Measurements from ENCODE around the gene FANCC.

Gene FANCC

DNA sequence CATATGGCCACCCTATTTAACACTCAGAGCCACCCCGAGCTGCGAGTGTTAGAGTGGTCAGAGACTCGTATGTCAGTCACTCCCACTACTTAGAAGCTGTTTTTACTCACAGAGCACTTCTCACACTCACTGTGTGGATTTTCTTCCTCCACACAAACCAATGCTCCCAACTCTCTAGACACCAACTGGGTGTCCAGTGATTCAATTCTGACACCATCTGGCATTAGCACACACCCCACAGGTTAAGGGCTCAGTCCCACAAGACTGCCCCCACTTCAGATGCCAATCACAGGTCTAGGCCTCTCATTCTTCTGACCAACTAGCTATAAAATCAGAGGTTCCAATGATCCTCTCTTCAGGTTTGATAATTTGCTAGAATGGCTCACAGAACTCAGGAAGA, 174.8 kb downstream of the FANCC start:
- no peak for DNase-seq (ENCODE audit: low spot score)

GRCh38 chr9:95142315-95142714, 175.2 kb downstream of the FANCC start:
- no peak for DNase-seq (ENCODE audit: low spot score)

- no peak for DNase-seq (ENCODE audit: low spot score)
Measured at GRCh38 chr9:95140821-95141220, 176.7 kb downstream of the FANCC start.

- DNase-seq (ENCODE audit: low spot score) = no peak
Measured at GRCh38 chr9:95139126-95139525, 178.4 kb downstream of the FANCC start.

DNA sequence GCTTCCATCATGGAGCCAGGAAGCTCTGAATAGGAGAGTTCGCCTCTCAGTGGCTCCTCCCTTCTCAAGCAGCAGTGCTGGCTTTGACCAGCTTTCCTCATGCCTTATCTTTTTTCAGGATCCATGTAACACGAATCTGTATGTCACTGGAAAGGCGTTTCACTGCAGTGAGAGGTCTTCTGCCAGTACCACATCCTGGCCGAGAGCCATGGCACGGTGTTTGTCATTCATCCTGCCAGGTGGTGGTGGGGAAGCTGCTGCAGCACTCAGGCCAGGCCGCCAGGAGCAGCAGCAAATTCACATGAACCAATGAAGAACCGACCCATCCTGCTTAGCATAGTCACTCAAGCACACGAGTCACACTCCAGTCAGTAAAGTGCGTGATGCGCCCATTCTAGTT, 179.0 kb downstream of the FANCC start:
- DNase-seq (ENCODE audit: low spot score) = no peak

DNA sequence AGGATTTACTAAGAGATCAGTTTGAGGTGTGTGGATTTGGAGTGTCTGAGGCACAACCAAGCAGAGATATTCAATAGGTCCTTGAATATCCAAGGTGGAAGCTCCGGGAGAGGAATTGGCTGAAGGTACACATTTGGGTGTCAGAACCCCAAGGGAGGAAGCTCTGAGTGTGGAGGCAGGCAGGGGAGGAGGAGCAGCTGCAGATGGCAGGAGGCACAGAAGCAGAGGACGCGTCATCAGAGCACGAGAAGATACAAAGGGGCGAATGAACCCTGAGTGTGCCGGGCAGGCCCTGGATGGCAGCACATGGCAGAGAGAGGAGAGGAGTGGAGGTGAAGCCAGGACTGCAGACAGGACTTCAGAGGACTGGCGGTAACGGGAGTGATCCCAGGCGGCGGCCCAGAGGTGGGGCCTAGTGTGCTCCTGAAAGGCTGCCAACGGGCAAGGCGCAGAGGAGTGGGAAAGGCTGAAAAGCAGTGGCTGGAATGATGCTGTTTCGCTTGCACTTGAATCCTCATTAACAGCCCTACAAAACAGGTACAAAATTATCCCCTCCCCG, 179.8 kb downstream of the FANCC start:
- DNase-seq (ENCODE audit: low spot score) = no peak

DNA sequence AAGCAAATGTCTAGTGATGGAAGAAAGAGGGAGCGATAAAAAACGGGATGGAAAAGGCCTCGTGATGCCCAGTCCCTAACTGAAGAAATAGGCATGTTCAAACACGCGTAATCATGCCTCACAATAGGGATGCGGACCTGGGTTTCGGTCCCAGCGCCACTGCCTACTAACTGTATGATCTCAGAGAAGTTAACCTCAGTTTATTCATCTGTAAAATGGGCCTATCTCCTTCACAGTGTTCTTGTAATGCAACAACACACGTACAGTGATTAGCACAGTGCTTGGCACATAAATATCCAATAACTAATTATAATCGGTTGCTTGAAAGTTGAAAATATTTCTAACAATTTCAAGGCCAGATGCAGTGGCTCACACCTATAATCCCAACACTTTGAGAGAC, 181.8 kb downstream of the FANCC start:
- no peak for DNase-seq (ENCODE audit: low spot score)

GRCh38 chr9:95134457-95134881, 183.0 kb downstream of the FANCC start:
- no peak for DNase-seq (ENCODE audit: low spot score)

GRCh38 chr9:95133325-95133705, 184.2 kb downstream of the FANCC start:
- no peak for DNase-seq (ENCODE audit: low spot score)

- DNase-seq (ENCODE audit: low spot score) = no peak
Measured at GRCh38 chr9:95132366-95133324, 184.9 kb downstream of the FANCC start.

DNA sequence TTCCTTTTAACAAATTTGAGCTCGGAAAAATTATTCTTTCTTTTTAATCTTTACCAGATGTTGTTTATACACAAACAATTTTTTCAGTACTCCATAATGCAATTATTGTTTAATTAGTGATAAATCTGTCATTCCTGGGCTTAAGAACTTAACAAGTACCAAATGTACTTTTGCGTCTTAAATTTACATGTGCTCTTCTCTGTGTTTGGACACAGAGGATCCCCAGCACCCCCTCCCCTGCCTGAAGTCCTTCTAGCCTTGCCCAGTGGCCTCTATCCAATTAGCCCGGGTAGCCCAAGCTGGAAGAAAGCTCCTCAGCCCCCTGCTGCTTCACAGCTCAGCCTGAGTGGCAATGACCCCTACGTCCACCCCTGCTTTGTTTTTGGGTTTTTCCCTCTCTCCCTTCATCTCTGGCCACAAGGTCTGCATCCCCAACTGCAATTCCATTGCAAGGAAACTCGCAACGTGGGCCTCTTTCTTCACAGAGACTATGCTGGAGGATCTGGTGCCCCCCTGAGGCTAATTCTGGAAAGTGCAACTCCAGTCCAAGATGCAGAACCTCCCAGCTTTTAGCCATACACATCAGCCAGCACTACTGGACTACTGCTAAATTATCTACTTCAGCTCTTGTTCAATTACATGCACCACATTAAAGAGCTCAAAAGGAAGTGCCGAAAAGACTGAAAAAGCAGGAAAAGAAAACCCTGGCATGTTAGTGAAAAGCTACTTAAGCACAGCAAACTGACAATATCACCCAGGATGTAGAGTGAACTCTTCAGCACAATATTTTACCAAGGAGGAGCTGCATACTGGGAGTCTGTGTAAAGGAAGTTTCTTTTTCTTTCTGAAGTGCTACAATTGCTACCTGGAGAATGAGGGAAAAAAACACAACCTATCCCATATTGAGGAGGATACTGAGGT, 186.2 kb downstream of the FANCC start:
- DNase-seq (ENCODE audit: low spot score) = peak; percentile 81

GRCh38 chr9:95130484-95130883, 187.0 kb downstream of the FANCC start:
- no peak for DNase-seq (ENCODE audit: low spot score)

- DNase-seq (ENCODE audit: low spot score) = no peak
Measured at GRCh38 chr9:95129476-95130291, 187.8 kb downstream of the FANCC start.

- no peak for DNase-seq (ENCODE audit: low spot score)
Measured at GRCh38 chr9:95128177-95128524, 189.4 kb downstream of the FANCC start.

GRCh38 chr9:95127249-95128176, 190.0 kb downstream of the FANCC start:
- peak; percentile 88 for DNase-seq (ENCODE audit: low spot score)

DNA sequence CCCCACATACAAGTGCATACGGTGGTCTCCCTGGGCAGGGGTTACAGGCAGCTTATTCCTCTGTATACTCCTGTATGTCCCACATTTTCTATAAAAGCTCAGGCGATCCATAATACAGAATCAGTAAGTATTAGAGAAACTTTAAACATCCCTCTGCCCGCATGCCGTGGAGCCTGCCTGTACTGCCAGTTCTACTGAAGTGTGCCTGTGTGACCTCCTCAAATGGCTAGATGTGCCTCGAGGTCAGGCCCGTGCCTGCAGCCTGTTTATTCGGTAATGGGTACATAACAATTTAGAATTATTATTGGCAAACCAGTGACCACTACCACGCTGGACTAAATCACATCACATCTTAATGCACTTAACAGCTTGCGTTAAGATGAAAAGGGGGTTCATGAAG, 190.8 kb downstream of the FANCC start:
- no peak for DNase-seq (ENCODE audit: low spot score)

DNA sequence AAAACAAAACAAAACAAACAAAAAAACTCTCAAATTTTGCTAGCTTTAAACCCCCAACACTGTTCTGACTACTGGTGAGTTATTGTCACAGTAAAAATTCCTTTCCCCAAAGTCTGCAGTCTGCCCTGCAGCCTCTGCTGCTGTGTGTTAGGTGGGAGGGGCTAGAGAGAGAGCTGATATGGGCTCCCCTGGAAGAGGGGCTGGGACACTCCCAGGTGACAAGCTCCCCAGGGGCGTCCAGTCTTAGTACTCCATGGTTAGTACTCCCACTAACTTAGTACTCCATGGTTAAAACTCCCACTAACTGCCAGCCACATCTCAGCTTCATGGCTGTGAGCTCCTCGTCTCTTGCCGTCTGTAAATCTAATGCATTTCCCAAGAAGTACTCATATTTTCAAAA, 191.9 kb downstream of the FANCC start:
- DNase-seq (ENCODE audit: low spot score) = no peak

DNA sequence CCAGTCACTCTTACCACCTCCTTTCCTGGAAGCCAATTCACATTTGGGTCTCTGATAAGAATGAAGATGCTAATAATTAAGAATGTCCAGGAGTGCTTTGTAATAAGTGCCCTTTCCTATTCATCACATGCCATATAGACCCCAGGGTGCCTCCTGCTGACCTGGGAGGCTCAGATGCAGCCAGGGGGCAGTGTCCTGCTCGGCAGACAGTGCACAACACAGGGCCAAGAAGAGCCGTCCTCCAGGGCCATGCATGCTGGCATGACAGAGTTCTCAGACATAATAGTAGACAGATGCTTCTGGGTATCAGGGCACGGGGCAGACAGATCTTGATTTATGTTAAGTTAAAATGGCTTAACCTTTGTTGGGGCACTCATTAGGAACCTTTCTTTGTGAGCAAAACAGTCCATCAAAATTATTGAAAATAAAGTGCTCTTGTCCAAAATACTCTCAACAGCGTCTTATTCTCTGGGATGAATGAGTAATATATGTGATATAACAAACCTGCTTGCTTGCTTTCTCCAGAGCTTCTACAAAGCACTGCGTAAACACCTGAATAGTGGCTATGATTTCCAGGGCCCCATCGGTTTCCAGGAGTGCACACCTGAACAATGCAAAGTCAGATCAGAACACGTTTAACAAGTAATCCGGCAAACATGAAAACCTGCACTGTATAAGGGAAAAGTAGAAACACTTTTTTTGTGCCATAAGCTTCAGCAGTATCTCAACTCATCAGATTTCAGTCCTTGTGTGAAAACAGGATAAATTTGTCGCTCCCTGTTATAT, 192.7 kb downstream of the FANCC start:
- no peak for DNase-seq (ENCODE audit: low spot score)

- DNase-seq (ENCODE audit: low spot score) = no peak
Measured at GRCh38 chr9:95120781-95121370, 196.6 kb downstream of the FANCC start.

Measured in AG08395 (cell line).